IgD-negative memory B cell (primary cell): Measurements from ENCODE around the gene CAPG. TPM values are rescaled to one million over a fixed set of nuclear protein-coding genes. Genes with fewer than 3 reads are reported as not detected.
A peak's percentile ranks its signal among the peaks of the same experiment; 100 is the strongest.
"Not testable (repeated sequence)": the region's sequence is repeated elsewhere in the genome, so short reads cannot be mapped to it uniquely, and the experiment has no call there.

Experiments
- H3K27ac Mint-ChIP-seq, 3 donors: one replicate each; pipeline ENCODE4 v1.8.0; 2020 to 2022; ENCODE audit warnings: mild to moderate bottlenecking in 3 of 3, mixed read lengths in 3 of 3, moderate library complexity in 1 of 3
- H3K27me3 Mint-ChIP-seq: one replicate; pipeline ENCODE4 v1.8.0; 2021; ENCODE audit warnings: mixed read lengths
- H3K36me3 Mint-ChIP-seq: one replicate; pipeline ENCODE4 v1.8.0; 2020; ENCODE audit warnings: mild to moderate bottlenecking, mixed read lengths
- H3K4me1 Mint-ChIP-seq, 3 donors: one replicate each; pipeline ENCODE4 v1.8.0; 2020 to 2022; ENCODE audit warnings: mixed read lengths in 3 of 3, mild to moderate bottlenecking in 1 of 3
- H3K4me3 Mint-ChIP-seq, 4 donors: one replicate each; pipeline ENCODE4 v1.8.0; 2020 to 2022; ENCODE audit warnings: mild to moderate bottlenecking in 4 of 4, mixed read lengths in 4 of 4, moderate library complexity in 3 of 4
- H3K9me3 Mint-ChIP-seq, 3 donors: one replicate each; pipeline ENCODE4 v1.8.0; 2020 to 2021; ENCODE audit warnings: mixed read lengths in 3 of 3, mild to moderate bottlenecking in 1 of 3
- polyA plus RNA-seq: library from polyadenylated mRNA; unstranded; fragments of 300-500 nt; fragmentation: Illumina TruSeq; gene quantifications from one replicate; pipeline ENCODE4 v1.2.3, GENCODE V29; 2021

Gene CAPG
- polyA plus RNA-seq, 1 donor from 2014 or later: 542 TPM

- no peak overlapping the region for H3K4me3 Mint-ChIP-seq
- H3K4me1 Mint-ChIP-seq: peaks cover 0 to 10% (median 1%) of the 10 kb centered on the region in 3 donors
- H3K27ac Mint-ChIP-seq: no peak overlapping the region
- H3K27me3 Mint-ChIP-seq: no peaks in the 10 kb centered on the region
- H3K36me3 Mint-ChIP-seq: peaks cover 4% of the 10 kb centered on the region
- no peaks in the 10 kb centered on the region for H3K9me3 Mint-ChIP-seq
These were observed 24.4 kb downstream of the CAPG start for GRCh38 chr2:85385746-85386145.

- peaks cover 0 to 9% (median 1%) of the 10 kb centered on the region in 3 donors for H3K4me1 Mint-ChIP-seq
- peaks cover 0 to 4% (median 1%) of the 10 kb centered on the region in 3 donors for H3K9me3 Mint-ChIP-seq
- H3K27ac Mint-ChIP-seq: peak overlapping the region in 1 of 3 donors; percentile 49
- H3K27me3 Mint-ChIP-seq: no peaks in the 10 kb centered on the region
- H3K36me3 Mint-ChIP-seq: peaks cover 8% of the 10 kb centered on the region
- H3K4me3 Mint-ChIP-seq: no peak overlapping the region
These were observed 26.3 kb downstream of the CAPG start for GRCh38 chr2:85383850-85384249.

GRCh38 chr2:85383151-85383550 lies 27.0 kb downstream of the CAPG start:
- H3K27ac Mint-ChIP-seq, H3K27me3 Mint-ChIP-seq, H3K4me3 Mint-ChIP-seq, H3K9me3 Mint-ChIP-seq, H3K4me1 Mint-ChIP-seq: not testable (repeated sequence)
- H3K36me3 Mint-ChIP-seq: peaks cover 14% of the 10 kb centered on the region

DNA sequence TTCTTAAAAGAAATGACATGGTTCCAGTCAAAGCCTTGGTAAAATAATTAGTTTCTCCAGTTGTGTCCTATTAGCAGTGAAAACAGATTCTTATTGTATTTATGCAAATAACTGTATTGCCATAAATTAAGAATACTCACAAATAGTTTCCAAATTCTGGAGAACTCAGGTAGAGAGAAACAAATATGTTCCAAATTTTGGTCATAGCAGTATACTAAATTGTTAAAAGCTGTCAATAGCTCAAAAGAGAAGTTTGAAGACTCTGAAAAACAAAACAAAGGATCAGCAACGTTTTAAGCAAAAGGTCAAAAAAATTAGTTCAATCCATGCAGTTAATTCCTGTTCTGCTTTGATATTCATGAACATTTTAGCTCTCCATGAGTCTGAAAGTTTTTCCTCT lies 30.1 kb downstream of the CAPG start:
- no peaks in the 10 kb centered on the region for H3K27me3 Mint-ChIP-seq
- H3K9me3 Mint-ChIP-seq: peaks cover 0 to 4% (median 4%) of the 10 kb centered on the region in 3 donors
- H3K4me3 Mint-ChIP-seq: no peak overlapping the region
- H3K4me1 Mint-ChIP-seq: peaks cover 0 to 5% (median 3%) of the 10 kb centered on the region in 3 donors
- H3K27ac Mint-ChIP-seq: no peak overlapping the region
- H3K36me3 Mint-ChIP-seq: peaks cover 20% of the 10 kb centered on the region

- H3K27me3 Mint-ChIP-seq: no peaks in the 10 kb centered on the region
- peaks cover 24% of the 10 kb centered on the region for H3K36me3 Mint-ChIP-seq
- peak overlapping the region in 1 of 3 donors; percentile 13 for H3K27ac Mint-ChIP-seq
- H3K9me3 Mint-ChIP-seq: peaks cover 0 to 5% (median 4%) of the 10 kb centered on the region in 3 donors
- peaks cover 0 to 3% (median 0%) of the 10 kb centered on the region in 3 donors for H3K4me1 Mint-ChIP-seq
- H3K4me3 Mint-ChIP-seq: no peak overlapping the region
These were observed 31.9 kb downstream of the CAPG start for GRCh38 chr2:85378257-85378656.

GRCh38 chr2:85377083-85377482 lies 33.1 kb downstream of the CAPG start:
- no peaks in the 10 kb centered on the region for H3K27me3 Mint-ChIP-seq
- H3K36me3 Mint-ChIP-seq: peaks cover 25% of the 10 kb centered on the region
- peaks cover 0 to 3% (median 0%) of the 10 kb centered on the region in 3 donors for H3K4me1 Mint-ChIP-seq
- no peak overlapping the region for H3K4me3 Mint-ChIP-seq
- H3K27ac Mint-ChIP-seq: no peak overlapping the region
- peaks cover 0 to 6% (median 4%) of the 10 kb centered on the region in 3 donors for H3K9me3 Mint-ChIP-seq

GRCh38 chr2:85376291-85377065 lies 33.7 kb downstream of the CAPG start:
- Mint-ChIP-seq H3K36me3 (peaks cover 26% of the 10 kb centered on the region), H3K4me3 (no peak overlapping the region), H3K9me3 (peaks cover 0 to 6% (median 4%) of the 10 kb centered on the region in 3 donors), H3K27ac (no peak overlapping the region), H3K27me3 (no peaks in the 10 kb centered on the region), H3K4me1 (peaks cover 0 to 3% (median 0%) of the 10 kb centered on the region in 3 donors)

DNA sequence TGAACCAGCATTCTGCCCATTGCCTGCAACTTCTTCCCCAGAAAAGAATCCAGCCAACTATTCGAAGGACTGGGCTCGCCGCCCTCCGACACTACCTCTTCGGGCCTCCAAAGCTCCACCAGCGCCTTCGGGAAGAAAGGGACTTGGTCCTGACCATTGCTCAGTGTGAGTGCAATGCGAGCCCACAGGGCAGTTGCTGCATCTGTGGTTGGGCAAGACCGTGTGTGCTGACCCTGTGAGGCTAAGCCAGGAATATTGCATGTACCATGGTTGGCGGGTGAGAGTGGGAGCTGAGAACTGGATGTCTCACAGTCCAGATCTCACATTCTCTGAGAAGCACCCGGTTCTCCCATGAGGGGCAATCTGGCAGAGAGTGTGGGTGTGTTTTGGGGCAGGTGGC lies 39.1 kb downstream of the CAPG start:
- H3K27ac Mint-ChIP-seq: no peak overlapping the region
- H3K4me3 Mint-ChIP-seq: no peak overlapping the region
- peaks cover 0 to 5% (median 0%) of the 10 kb centered on the region in 3 donors for H3K4me1 Mint-ChIP-seq
- H3K27me3 Mint-ChIP-seq: no peaks in the 10 kb centered on the region
- H3K9me3 Mint-ChIP-seq: peaks cover 0 to 2% (median 0%) of the 10 kb centered on the region in 3 donors
- peaks cover 13% of the 10 kb centered on the region for H3K36me3 Mint-ChIP-seq

DNA sequence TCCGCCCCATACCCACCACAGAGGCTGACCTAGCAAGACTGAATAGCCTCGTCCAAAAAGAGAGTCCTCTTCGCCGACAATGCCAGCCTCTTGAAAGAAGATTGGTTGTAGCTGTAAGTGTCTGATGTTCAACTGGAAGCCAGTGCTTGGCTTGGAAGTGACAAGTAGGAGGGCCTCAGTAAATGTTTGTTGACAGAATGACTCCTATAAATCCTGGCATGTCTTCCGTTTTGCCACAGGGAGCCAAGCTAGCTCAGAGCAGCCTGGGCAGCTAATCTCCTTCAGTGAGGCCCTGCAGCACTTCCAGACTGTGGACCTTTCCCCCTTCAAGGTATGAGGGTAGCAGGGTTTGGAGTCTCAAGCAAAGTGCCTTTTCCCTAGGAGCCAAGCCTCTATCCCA lies 40.7 kb downstream of the CAPG start:
- no peaks in the 10 kb centered on the region for H3K27me3 Mint-ChIP-seq
- H3K9me3 Mint-ChIP-seq: peaks cover 0 to 2% (median 0%) of the 10 kb centered on the region in 3 donors
- H3K27ac Mint-ChIP-seq: no peak overlapping the region
- H3K4me1 Mint-ChIP-seq: peaks cover 0 to 1% (median 0%) of the 10 kb centered on the region in 3 donors
- H3K4me3 Mint-ChIP-seq: no peak overlapping the region
- H3K36me3 Mint-ChIP-seq: peaks cover 8% of the 10 kb centered on the region

GRCh38 chr2:85368921-85369320 lies 41.2 kb downstream of the CAPG start:
- Mint-ChIP-seq H3K36me3 (peaks cover 8% of the 10 kb centered on the region), H3K9me3 (peaks cover 0 to 2% (median 0%) of the 10 kb centered on the region in 3 donors), H3K27me3 (no peaks in the 10 kb centered on the region), H3K4me3 (no peak overlapping the region), H3K4me1 (peaks cover 0 to 1% (median 0%) of the 10 kb centered on the region in 3 donors), H3K27ac (no peak overlapping the region)

GRCh38 chr2:85367180-85367579 lies 43.0 kb downstream of the CAPG start:
- H3K4me3 Mint-ChIP-seq: no peak overlapping the region
- no peak overlapping the region for H3K27ac Mint-ChIP-seq
- H3K9me3 Mint-ChIP-seq: no peaks in the 10 kb centered on the region

DNA sequence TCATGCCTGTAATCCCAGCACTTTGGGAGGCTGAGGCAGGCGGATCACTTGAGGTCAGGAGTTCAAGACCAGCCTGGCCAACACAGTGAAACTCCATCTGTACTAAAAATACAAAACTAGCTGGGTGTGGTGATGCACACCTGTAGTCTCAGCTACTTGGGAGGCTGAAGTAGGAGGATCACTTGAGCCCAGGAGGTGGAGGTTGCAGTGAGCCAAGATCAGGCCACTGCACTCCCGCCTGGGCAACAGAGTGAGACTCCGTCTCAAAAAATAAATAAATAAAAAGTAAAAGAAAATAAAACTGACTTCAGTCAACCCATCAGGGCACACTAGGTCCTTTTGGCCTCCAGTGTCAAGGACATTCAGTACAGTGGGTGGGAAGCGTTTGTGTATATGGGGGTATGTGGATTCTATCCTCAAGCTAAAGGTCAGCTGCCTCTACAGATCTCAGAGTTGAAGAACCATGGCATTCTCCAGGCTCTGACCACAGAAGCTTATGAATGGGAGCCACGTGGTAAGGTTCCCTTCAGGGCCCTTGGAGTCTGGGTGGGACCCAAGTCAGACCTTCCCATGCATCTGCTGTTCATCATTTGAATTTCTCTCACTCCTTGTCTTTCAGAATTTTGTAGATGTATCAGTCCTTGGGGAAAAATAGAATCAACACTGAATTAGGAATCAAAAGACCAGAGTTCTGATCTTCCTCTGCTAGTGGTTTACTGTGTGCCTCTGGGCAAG lies 47.3 kb downstream of the CAPG start:
- H3K4me3 Mint-ChIP-seq, H3K4me1 Mint-ChIP-seq, H3K27ac Mint-ChIP-seq, H3K27me3 Mint-ChIP-seq, H3K36me3 Mint-ChIP-seq, H3K9me3 Mint-ChIP-seq: not testable (repeated sequence)

More at GRCh38 chr2:85367180-85367579, 43.0 kb downstream of the CAPG start:
- Mint-ChIP-seq H3K27me3 (no peaks in the 10 kb centered on the region), H3K36me3 (peaks cover 10% of the 10 kb centered on the region), H3K4me1 (peaks cover 0 to 1% (median 0%) of the 10 kb centered on the region in 3 donors)

DNA sequence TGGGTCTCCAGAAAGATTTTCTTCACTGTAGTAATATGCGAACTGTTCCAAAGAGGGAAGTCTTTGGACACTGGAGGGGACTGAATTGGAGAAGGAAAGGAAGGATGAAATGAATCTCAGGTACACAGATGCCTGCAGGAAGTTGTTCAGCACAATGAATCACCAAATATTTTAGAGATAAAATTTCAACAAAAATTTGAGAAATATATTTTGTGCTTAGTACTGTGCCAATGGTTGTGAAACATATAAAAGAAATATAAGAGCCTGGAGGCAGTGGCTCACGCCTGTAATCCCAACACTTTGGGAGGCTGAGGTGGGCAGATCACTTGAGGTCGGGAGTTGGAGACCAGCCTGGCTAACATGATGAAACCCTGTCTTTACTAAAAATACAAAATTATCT lies 52.4 kb downstream of the CAPG start:
- no peaks in the 10 kb centered on the region for H3K27me3 Mint-ChIP-seq
- peaks cover 13 to 38% (median 28%) of the 10 kb centered on the region in 3 donors for H3K4me1 Mint-ChIP-seq
- H3K9me3 Mint-ChIP-seq: no peaks in the 10 kb centered on the region
- peaks cover 6% of the 10 kb centered on the region for H3K36me3 Mint-ChIP-seq
- H3K27ac Mint-ChIP-seq: no peak overlapping the region
- peak overlapping the region in 2 of 4 donors; percentile 70 for H3K4me3 Mint-ChIP-seq

GRCh38 chr2:85356186-85356585 lies 54.0 kb downstream of the CAPG start:
- Mint-ChIP-seq H3K27ac (peak overlapping the region in 2 of 3 donors; percentile 96 to 99), H3K9me3 (no peaks in the 10 kb centered on the region), H3K4me3 (peak overlapping the region in 1 of 4 donors; percentile 98), H3K27me3 (no peaks in the 10 kb centered on the region), H3K4me1 (peaks cover 15 to 42% (median 28%) of the 10 kb centered on the region in 3 donors), H3K36me3 (peaks cover 3% of the 10 kb centered on the region)

DNA sequence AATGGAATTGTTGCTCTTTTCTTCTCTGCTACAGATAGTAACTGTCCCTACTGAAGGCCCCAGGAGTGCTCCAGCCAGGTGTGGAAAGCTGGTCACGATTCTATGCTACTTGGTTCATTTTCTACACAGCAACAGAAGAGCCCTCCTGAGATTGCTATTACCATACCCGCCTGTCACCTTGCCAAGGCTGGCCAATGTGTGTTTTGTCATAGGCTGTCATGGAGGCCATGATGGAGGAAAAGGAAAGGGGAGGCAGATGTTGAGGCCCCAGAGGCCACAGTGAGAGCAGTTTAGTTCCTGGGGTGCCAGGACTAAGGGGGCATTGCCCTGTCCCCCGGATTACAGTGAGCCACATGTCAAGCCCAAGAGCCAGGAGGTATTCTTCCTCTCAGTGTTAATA lies 54.6 kb downstream of the CAPG start:
- H3K4me1 Mint-ChIP-seq: peaks cover 15 to 42% (median 28%) of the 10 kb centered on the region in 3 donors
- peak overlapping the region; percentile 98 to 100 (median 98) for H3K4me3 Mint-ChIP-seq
- peaks cover 5% of the 10 kb centered on the region for H3K36me3 Mint-ChIP-seq
- H3K27me3 Mint-ChIP-seq: no peaks in the 10 kb centered on the region
- peak overlapping the region; percentile 96 to 99 (median 98) for H3K27ac Mint-ChIP-seq
- no peaks in the 10 kb centered on the region for H3K9me3 Mint-ChIP-seq
